ENCODE measurements around the gene IRX4.

DNA sequence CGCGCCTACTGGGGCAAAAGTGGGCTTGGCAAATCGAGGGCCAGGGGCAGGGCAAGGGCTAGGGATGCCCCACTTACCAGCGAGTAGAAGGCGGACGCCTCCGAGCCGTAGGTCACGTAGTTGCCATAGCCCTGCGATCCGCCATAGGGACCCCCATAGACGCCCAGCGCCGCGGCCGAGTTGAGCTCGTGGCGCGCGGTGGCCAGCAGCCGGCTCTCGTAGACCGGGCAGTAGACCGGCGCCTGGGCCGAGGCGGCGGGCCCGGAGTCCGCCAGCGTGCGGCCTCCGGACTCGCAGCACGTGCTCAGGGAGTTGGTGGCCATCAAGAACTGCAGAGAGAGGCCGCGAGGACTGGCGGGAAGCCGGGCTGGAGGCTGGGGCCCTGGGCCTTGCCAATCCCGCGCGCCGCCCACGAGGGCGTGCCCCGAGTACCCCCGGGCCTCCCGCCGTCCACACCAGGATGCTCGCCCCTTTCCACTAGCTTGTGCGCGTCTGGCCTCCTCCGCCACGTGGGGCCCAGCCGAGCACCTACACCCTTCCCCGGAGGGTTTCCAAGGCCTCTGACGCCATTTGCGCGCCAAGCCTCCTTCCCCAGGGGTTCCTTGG is 891 bp downstream of the IRX4 start:
- no peak for TF ChIP-seq POLR2A (IDR thresholded peaks at IDR 0.05)
- no peak for TF ChIP-seq POLR2AphosphoS5 (IDR thresholded peaks at IDR 0.05)
